ENCODE measurements around the gene PLEKHA4.

Gene PLEKHA4

GRCh38 chr19:48810151-48810550, 58.3 kb downstream of the PLEKHA4 start:
- Histone ChIP-seq H3K9me3 (ENCODE audit: control insufficient read depth, low read length) (no peaks in the 10 kb centered on the region), H3K4me3 (ENCODE audit: low read depth, low read length) (peak overlapping the region; percentile 74), H2AFZ (peak overlapping the region; percentile 54), H3K4me2 (ENCODE audit: low read length) (peak overlapping the region; percentile 94), H3K79me2 (no peaks in the 10 kb centered on the region), H3K4me1 (no peaks in the 10 kb centered on the region), H3K27ac (peak overlapping the region; percentile 58), H3K36me3 (ENCODE audit: control insufficient read depth, insufficient read depth, low read length) (no peaks in the 10 kb centered on the region), H3K27me3 (ENCODE audit: control insufficient read depth, insufficient read depth, low read length) (no peaks in the 10 kb centered on the region), H3K9ac (no peak overlapping the region)
- no peak for TF ChIP-seq CTCF (IDR thresholded peaks at IDR 0.05)

GRCh38 chr19:48807590-48808308, 60.7 kb downstream of the PLEKHA4 start:
- H3K27ac ChIP-seq = no peak overlapping the region
- no peaks in the 10 kb centered on the region for H3K79me2 ChIP-seq
- H3K4me2 ChIP-seq (ENCODE audit: low read length) = no peak overlapping the region
- no peaks in the 10 kb centered on the region for H3K36me3 ChIP-seq (ENCODE audit: control insufficient read depth, insufficient read depth, low read length)
- H3K4me3 ChIP-seq (ENCODE audit: low read depth, low read length) = no peak overlapping the region
- no peaks in the 10 kb centered on the region for H3K9me3 ChIP-seq (ENCODE audit: control insufficient read depth, low read length)
- no peaks in the 10 kb centered on the region for H3K4me1 ChIP-seq
- H3K9ac ChIP-seq = no peak overlapping the region
- no peak overlapping the region for H2AFZ ChIP-seq
- H3K27me3 ChIP-seq (ENCODE audit: control insufficient read depth, insufficient read depth, low read length) = no peaks in the 10 kb centered on the region
- no peak for TF ChIP-seq CTCF (IDR thresholded peaks at IDR 0.05)

- Histone ChIP-seq H3K27me3 (ENCODE audit: control insufficient read depth, insufficient read depth, low read length) (no peaks in the 10 kb centered on the region), H3K36me3 (ENCODE audit: control insufficient read depth, insufficient read depth, low read length) (no peaks in the 10 kb centered on the region), H2AFZ (no peak overlapping the region), H3K79me2 (no peaks in the 10 kb centered on the region), H3K4me2 (ENCODE audit: low read length) (no peak overlapping the region), H3K9ac (no peak overlapping the region), H3K27ac (peak overlapping the region; percentile 25), H3K4me1 (no peaks in the 10 kb centered on the region), H3K4me3 (ENCODE audit: low read depth, low read length) (no peak overlapping the region), H3K9me3 (ENCODE audit: control insufficient read depth, low read length) (no peaks in the 10 kb centered on the region)
- no peak for TF ChIP-seq CTCF (IDR thresholded peaks at IDR 0.05)
These were observed 61.4 kb downstream of the PLEKHA4 start for GRCh38 chr19:48806818-48807589.

GRCh38 chr19:48806518-48806817, 61.9 kb downstream of the PLEKHA4 start:
- Histone ChIP-seq H3K9ac (no peak overlapping the region), H3K4me1 (no peaks in the 10 kb centered on the region), H3K27me3 (ENCODE audit: control insufficient read depth, insufficient read depth, low read length) (no peaks in the 10 kb centered on the region), H3K4me3 (ENCODE audit: low read depth, low read length) (no peak overlapping the region), H3K4me2 (ENCODE audit: low read length) (no peak overlapping the region), H3K27ac (peak overlapping the region; percentile 25), H3K79me2 (no peaks in the 10 kb centered on the region), H3K9me3 (ENCODE audit: control insufficient read depth, low read length) (no peaks in the 10 kb centered on the region), H2AFZ (no peak overlapping the region), H3K36me3 (ENCODE audit: control insufficient read depth, insufficient read depth, low read length) (no peaks in the 10 kb centered on the region)
- TF ChIP-seq CTCF (IDR thresholded peaks at IDR 0.05) = no peak
